OCI-LY7 (cell line): ENCODE data around the gene WEE1. TPM values are rescaled to one million over a fixed set of nuclear protein-coding genes. Genes with fewer than 3 reads are reported as not detected.

Experiments
- BruUV-seq: library from RNA; stranded (reverse); fragments of 400-500 nt; replicated peaks from 2 replicates; lab custom pipeline; 2021; lab: Mats Ljungman, UMichigan
- CTCF ChIA-PET: fragments of 300-600 bp; sonication (Branson Sonifier 250); formaldehyde crosslinking; loops from one replicate; lab custom pipeline; 2022; ENCODE audit warnings: antibody characterized with exemption; ENCODE audit not compliant: unreplicated experiment; lab: Charles Lee
- POLR2A ChIA-PET: fragments of 300-600 bp; sonication (Branson Sonifier 250); formaldehyde crosslinking; loops from one replicate; lab custom pipeline; 2022; ENCODE audit warnings: antibody characterized with exemption; lab: Charles Lee
- DNase-seq: peaks from one replicate; pipeline ENCODE4 v3.0.0-alpha.2; 2015; ENCODE audit warnings: low spot score
- H2AFZ ChIP-seq: fragments of 200-600 bp; sonication (generic), shearing (Covaris generic); 2 replicates; pipeline ENCODE4 v1.6.1; 2014; ENCODE audit warnings: mild to moderate bottlenecking, antibody characterized with exemption, low read length, moderate library complexity
- H3K27ac ChIP-seq: fragments of 200-600 bp; sonication (generic); 2 replicates; pipeline ENCODE4 v1.5.1; 2014; ENCODE audit warnings: mixed run types, low read depth, mild to moderate bottlenecking, moderate library complexity, low read length, inconsistent platforms; ENCODE audit not compliant: poor library complexity, severe bottlenecking
- H3K36me3 ChIP-seq: fragments of 200-600 bp; sonication (generic); 2 replicates; pipeline ENCODE4 v1.6.1; 2014; ENCODE audit warnings: mild to moderate bottlenecking, antibody characterized with exemption, low read length, moderate library complexity, mixed read lengths; ENCODE audit not compliant: insufficient read depth
- H3K4me1 ChIP-seq: fragments of 200-600 bp; sonication (generic); 2 replicates; pipeline ENCODE4 v1.5.1; 2014; ENCODE audit warnings: mild to moderate bottlenecking, low read length; ENCODE audit not compliant: insufficient read depth, poor library complexity, severe bottlenecking
- H3K4me2 ChIP-seq: fragments of 200-600 bp; sonication (generic); 2 replicates; pipeline ENCODE4 v1.6.1; 2014; ENCODE audit warnings: mild to moderate bottlenecking, low read length
- H3K4me3 ChIP-seq: fragments of 200-600 bp; sonication (generic); 2 replicates; pipeline ENCODE4 v1.5.1; 2014; ENCODE audit warnings: mild to moderate bottlenecking, low read depth, low read length; ENCODE audit not compliant: poor library complexity, severe bottlenecking
- H3K79me2 ChIP-seq: fragments of 200-600 bp; sonication (generic); 2 replicates; pipeline ENCODE4 v1.6.1; 2016; ENCODE audit warnings: low read depth, mild to moderate bottlenecking, low read length, moderate library complexity, mixed read lengths; ENCODE audit not compliant: insufficient read depth
- H3K9me2 ChIP-seq: fragments of 200-600 bp; sonication (generic); 2 replicates; pipeline ENCODE4 v1.6.1; 2016; ENCODE audit warnings: mild to moderate bottlenecking, low read length, mixed read lengths; ENCODE audit not compliant: insufficient read depth
- H3K9me3 ChIP-seq: fragments of 200-600 bp; sonication (generic); 2 replicates; pipeline ENCODE4 v1.6.1; 2014; ENCODE audit warnings: mild to moderate bottlenecking, mixed run types, low read length, mixed read lengths
- H4K20me1 ChIP-seq: fragments of 200-600 bp; sonication (generic); 2 replicates; pipeline ENCODE4 v1.6.1; 2014; ENCODE audit warnings: mild to moderate bottlenecking, antibody characterized with exemption, low read length, moderate library complexity, mixed read lengths; ENCODE audit not compliant: insufficient read depth
- CTCF ChIP-seq: fragments of 200-600 bp; sonication (generic); conservative IDR thresholded peaks from 2 replicates; pipeline ENCODE4 v1.5.1; 2014; ENCODE audit warnings: mild to moderate bottlenecking, antibody characterized with exemption, low read length, moderate library complexity, mixed read lengths
- EZH2phosphoT487 ChIP-seq: fragments of 200-600 bp; sonication (generic); IDR thresholded peaks from 2 replicates; pipeline ENCODE4 v1.6.1; 2018; ENCODE audit warnings: low read depth, borderline replicate concordance, mild to moderate bottlenecking, mixed run types, antibody characterized with exemption, low read length, moderate library complexity, mixed read lengths
- intact Hi-C: fragments of 100-400 bp; cut with micrococcal nuclease; formaldehyde crosslinking; loops from one replicate; pipeline ENCODE4 v1.10.0; 2022; ENCODE audit not compliant: unreplicated experiment
- total RNA-seq, 2 experiments: library from RNA; depleted of rRNA in 1 of 2; stranded (reverse); fragments of >200 nt in 1 of 2; shearing (Covaris generic) in 1 of 2; gene quantifications; 2 replicates each; pipeline ENCODE4 v1.2.3, GENCODE V29; 2014 to 2022

The WEE1 gene
- total RNA-seq, 2 experiments from 2014 or later = 147 to 216 TPM

DNA sequence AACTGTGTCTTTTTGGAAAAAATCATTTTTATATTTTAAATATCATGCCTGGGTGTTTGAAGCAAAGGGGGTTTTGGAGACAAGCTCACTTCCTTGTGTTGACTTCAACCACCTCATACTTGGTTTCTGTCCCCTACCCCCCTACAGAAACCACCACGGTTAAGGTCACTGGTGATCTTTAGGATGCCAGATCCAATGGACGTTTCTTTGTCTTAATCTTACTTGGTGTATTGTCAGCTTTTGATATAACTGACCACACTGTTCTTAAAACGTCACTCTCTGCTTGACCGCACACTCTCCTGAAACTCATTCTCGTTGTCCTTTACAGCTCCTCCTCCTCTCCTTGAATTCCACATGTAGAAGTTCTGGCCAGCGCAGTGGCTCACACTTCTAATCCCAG lies 55.6 kb downstream of the WEE1 start:
- no TSS peak for BruUV-seq
- ChIA-PET POLR2A (interaction anchor here (0.6 to 2.0 kb wide), 11 partner anchors 9 to 108 kb away, joined by 3 to 28 read pairs (median 3); no protein-coding TSS in a partner anchor), CTCF (no interaction called here)
- no peak overlapping the region for H3K4me3 ChIP-seq
- peak overlapping the region; percentile 7; the same call in 1 of the 2 replicates for H2AFZ ChIP-seq
- H3K4me2 ChIP-seq = no peak overlapping the region
- H3K9me3 ChIP-seq = peaks cover 9% of the 10 kb centered on the region; the same call in 1 of the 2 replicates
- no peaks in the 10 kb centered on the region for H3K79me2 ChIP-seq
- no peak for DNase-seq
- intact Hi-C loops = no loop called here
- H3K36me3 ChIP-seq = no peaks in the 10 kb centered on the region; the same call in 1 of the 2 replicates
- H3K4me1 ChIP-seq = peaks cover 35% of the 10 kb centered on the region
- no peaks in the 10 kb centered on the region for H3K9me2 ChIP-seq
- TF ChIP-seq CTCF = no peak
- TF ChIP-seq EZH2phosphoT487 = no peak
- no peak overlapping the region for H3K27ac ChIP-seq
- H4K20me1 ChIP-seq = no peaks in the 10 kb centered on the region

DNA sequence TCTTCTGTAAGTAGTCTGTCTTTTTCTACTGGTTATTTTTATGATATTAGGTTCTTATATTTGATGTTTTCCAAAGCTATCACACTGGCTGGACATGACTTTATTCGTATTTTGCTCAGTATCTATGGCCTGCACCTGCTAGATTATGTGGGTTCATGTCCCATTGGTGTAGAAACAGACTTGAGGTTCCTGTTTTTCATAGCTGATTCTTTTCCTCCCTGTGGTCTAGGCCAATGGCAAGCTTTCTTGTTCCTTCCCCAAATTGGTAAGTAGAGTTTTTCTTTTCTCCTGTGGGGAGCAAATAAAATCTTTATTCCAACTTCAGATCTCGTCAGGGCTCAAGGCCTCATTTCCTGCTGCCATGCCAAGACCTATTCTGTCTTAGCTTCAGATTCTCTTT lies 60.2 kb downstream of the WEE1 start:
- no peaks in the 10 kb centered on the region; the same call in 1 of the 2 replicates for H3K36me3 ChIP-seq
- peaks cover 7% of the 10 kb centered on the region for H3K4me1 ChIP-seq
- H3K4me2 ChIP-seq = no peak overlapping the region
- H3K27ac ChIP-seq = no peak overlapping the region
- peaks cover 11% of the 10 kb centered on the region; the same call in 1 of the 2 replicates for H3K9me3 ChIP-seq
- no TSS peak for BruUV-seq
- H4K20me1 ChIP-seq = no peaks in the 10 kb centered on the region
- H3K79me2 ChIP-seq = no peaks in the 10 kb centered on the region
- H2AFZ ChIP-seq = no peak overlapping the region
- H3K4me3 ChIP-seq = no peak overlapping the region
- ChIA-PET CTCF (no interaction called here), POLR2A (interaction anchor here (0.6 to 3.2 kb wide), 12 partner anchors 9 to 241 kb away, joined by 3 to 18 read pairs (median 4); no protein-coding TSS in a partner anchor)
- no peak for TF ChIP-seq EZH2phosphoT487
- no peak for TF ChIP-seq CTCF
- intact Hi-C loops = no loop called here
- no peaks in the 10 kb centered on the region for H3K9me2 ChIP-seq
- DNase-seq = no peak

- intact Hi-C loops = no loop called here
- peaks cover 14% of the 10 kb centered on the region for H3K4me1 ChIP-seq
- BruUV-seq = no TSS peak
These were observed 63.2 kb downstream of the WEE1 start for GRCh38 chr11:9636691-9637090.

More at GRCh38 chr11:9636691-9637090, 63.2 kb downstream of the WEE1 start:
- Histone ChIP-seq H3K9me3 (peaks cover 11% of the 10 kb centered on the region; the same call in 1 of the 2 replicates), H3K27ac (no peak overlapping the region), H3K4me2 (no peak overlapping the region), H3K9me2 (no peaks in the 10 kb centered on the region), H3K79me2 (no peaks in the 10 kb centered on the region), H4K20me1 (no peaks in the 10 kb centered on the region), H3K36me3 (no peaks in the 10 kb centered on the region; the same call in 1 of the 2 replicates), H3K4me3 (no peak overlapping the region), H2AFZ (no peak overlapping the region)
- DNase-seq = no peak
- POLR2A ChIA-PET = interaction anchor here (1.1 to 3.7 kb wide), 4 partner anchors 8 to 19 kb away, joined by 5 to 17 read pairs (median 10); no protein-coding TSS in a partner anchor
- CTCF ChIA-PET = interaction anchor here (1.0 kb wide), 1 partner anchor 46 kb away, joined by 3 read pairs; no protein-coding TSS in a partner anchor
- no peak for TF ChIP-seq EZH2phosphoT487
- TF ChIP-seq CTCF = no peak
